ENCODE data around the gene MAG. TPM values are rescaled to one million over a fixed set of nuclear protein-coding genes. Genes with fewer than 3 reads are reported as not detected.

The MAG gene
- total RNA-seq, 1 experiment from 2014 or later, result 0.17 TPM

DNA sequence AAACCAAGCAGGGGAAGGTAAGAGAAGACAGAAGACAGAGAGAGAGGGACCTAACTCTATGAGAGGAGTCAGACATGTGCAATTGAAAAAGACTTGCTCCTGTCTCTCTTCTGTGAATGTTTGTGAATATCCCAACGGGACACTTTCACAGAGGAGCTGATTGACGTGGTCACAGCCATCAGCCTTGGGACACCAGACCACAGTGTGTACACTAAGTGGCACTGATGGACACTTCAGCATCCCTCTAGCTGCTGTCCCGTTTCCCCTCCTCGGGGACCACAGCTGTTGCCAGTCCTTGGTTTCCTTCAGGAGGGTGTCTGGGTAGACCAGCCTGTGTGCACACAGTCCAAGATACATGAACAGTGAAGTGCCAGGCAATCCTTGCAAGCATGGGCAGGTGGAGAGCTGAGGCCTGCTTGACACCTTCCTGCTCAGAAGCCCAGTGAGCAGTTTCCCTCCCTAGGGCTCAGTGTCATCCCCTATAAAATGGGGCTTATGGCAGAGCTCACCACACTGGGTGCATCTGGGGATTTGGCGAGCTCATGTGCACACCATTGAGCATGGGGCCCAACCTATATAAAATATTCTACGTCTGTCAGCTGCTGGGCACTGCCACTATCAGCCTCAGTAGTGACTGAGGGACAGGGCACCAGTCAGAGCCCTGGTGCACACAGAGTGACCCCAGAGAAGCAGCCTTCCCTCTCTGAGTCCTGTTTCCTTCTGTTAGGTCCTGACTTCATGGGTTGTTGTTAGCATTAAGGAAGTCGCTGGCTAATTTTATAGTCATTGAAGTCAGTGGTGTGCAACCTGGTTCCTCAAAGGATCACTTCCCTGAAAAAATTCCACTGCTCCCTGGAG, 27.5 kb upstream of the MAG start:
- Histone ChIP-seq H3K27me3 (ENCODE audit: insufficient read depth, low read length) (no peaks in the 10 kb centered on the region), H3K9me2 (ENCODE audit: insufficient read depth) (no peaks in the 10 kb centered on the region), H4K20me1 (ENCODE audit: insufficient read depth) (no peaks in the 10 kb centered on the region), H3K4me2 (ENCODE audit: low read length) (no peak overlapping the region), H3K4me3 (replicated peaks in 1 of 2; ENCODE audit: low read depth in 1 of 2, low read length in 2 of 2) (no peak overlapping the region), H3K9ac (ENCODE audit: low read length) (0 out of 2 replicates have a peak overlapping the region, but pooled peaks have one; percentile 1), H3K79me2 (ENCODE audit: insufficient read depth, low read length) (peaks cover 41% of the 10 kb centered on the region; the same call in 1 of the 2 replicates), H3K27ac (ENCODE audit: low read depth, low read length) (peak overlapping the region; percentile 93), H3K4me1 (ENCODE audit: control insufficient read depth in 1 of 2, insufficient read depth in 2 of 2, low read length in 2 of 2) (peaks cover 6 to 32% of the 10 kb centered on the region in 2 experiments; a peak in 2 of 4 replicates), H3K36me3 (ENCODE audit: control insufficient read depth in 1 of 2, insufficient read depth in 2 of 2, low read length in 2 of 2) (peaks cover 17 to 27% of the 10 kb centered on the region in 2 experiments; a peak in 3 of 4 replicates), H3K9me3 (ENCODE audit: control insufficient read depth in 1 of 2, insufficient read depth in 1 of 2, low read depth in 1 of 2, low read length in 2 of 2) (no peaks in the 10 kb centered on the region), H2AFZ (ENCODE audit: low read depth, low read length, poor library complexity, severe bottlenecking) (no peak overlapping the region)
- ChIA-PET POLR2A (no interaction called here), RAD21 (ENCODE audit: low non-redundant PET in 1 of 2, low total read pairs in 2 of 2, uncharacterized antibody in 2 of 2, unreplicated experiment in 2 of 2) (no interaction called here), CTCF (no interaction called here)
- 0 out of 2 replicates have a peak, but pooled peaks have one; percentile 9 for TF ChIP-seq JUND (IDR thresholded peaks at IDR 0.05)
- no peak for TF ChIP-seq ZFX (IDR thresholded peaks at IDR 0.05)
- BruUV-seq (replicated peaks), result no TSS peak
- DNase-seq (ENCODE audit: low read depth, low spot score), result no peak
- intact Hi-C loops (cut with micrococcal nuclease), result no loop called here
- ATAC-seq, result no peak

- no peaks in the 10 kb centered on the region for H3K9me2 ChIP-seq (ENCODE audit: insufficient read depth)
- RAD21 ChIA-PET (ENCODE audit: low non-redundant PET in 1 of 2, low total read pairs in 2 of 2, uncharacterized antibody in 2 of 2, unreplicated experiment in 2 of 2), result no interaction called here
- POLR2A ChIA-PET, result no interaction called here
- H3K4me2 ChIP-seq (ENCODE audit: low read length), result no peak overlapping the region; the same call in 1 of the 2 replicates
- DNase-seq (ENCODE audit: low read depth, low spot score) (no peak), ATAC-seq (no peak)
- H3K27me3 ChIP-seq (ENCODE audit: insufficient read depth, low read length), result no peaks in the 10 kb centered on the region
- BruUV-seq (replicated peaks), result no TSS peak
- peak overlapping the region; percentile 1; the same call in 1 of the 2 replicates for H3K9ac ChIP-seq (ENCODE audit: low read length)
- peak overlapping the region; percentile 93 for H3K27ac ChIP-seq (ENCODE audit: low read depth, low read length)
- CTCF ChIA-PET, result no interaction called here
- TF ChIP-seq SIN3A (IDR thresholded peaks at IDR 0.05; ENCODE audit: low read depth), result 0 out of 2 replicates have a peak, but pooled peaks have one; percentile 20
- no peak for TF ChIP-seq ELF1 (IDR thresholded peaks at IDR 0.05; ENCODE audit: borderline replicate concordance, low read depth)
- TF ChIP-seq EGR1 (IDR thresholded peaks at IDR 0.05; ENCODE audit: low read depth), result no peak
- TF ChIP-seq RAD21 (IDR thresholded peaks at IDR 0.05; ENCODE audit: low read depth), result no peak
- no peak for TF ChIP-seq TCF7L2 (IDR thresholded peaks at IDR 0.05; ENCODE audit: borderline replicate concordance, extremely low read depth, insufficient read depth, insufficient read length)
- TF ChIP-seq SP1 (IDR thresholded peaks at IDR 0.05; ENCODE audit: low read depth), result no peak
- peaks cover 41% of the 10 kb centered on the region; the same call in 1 of the 2 replicates for H3K79me2 ChIP-seq (ENCODE audit: insufficient read depth, low read length)
- no peaks in the 10 kb centered on the region for H4K20me1 ChIP-seq (ENCODE audit: insufficient read depth)
- H3K4me3 ChIP-seq (replicated peaks in 1 of 2; ENCODE audit: low read depth in 1 of 2, low read length in 2 of 2), result no peak overlapping the region
- intact Hi-C loops (cut with micrococcal nuclease), result no loop called here
- H3K9me3 ChIP-seq (ENCODE audit: control insufficient read depth in 1 of 2, insufficient read depth in 1 of 2, low read depth in 1 of 2, low read length in 2 of 2), result no peaks in the 10 kb centered on the region
- peaks cover 8 to 39% of the 10 kb centered on the region in 2 experiments; a peak in 3 of 4 replicates for H3K4me1 ChIP-seq (ENCODE audit: control insufficient read depth in 1 of 2, insufficient read depth in 2 of 2, low read length in 2 of 2)
- peaks cover 14 to 21% of the 10 kb centered on the region in 2 experiments; a peak in 3 of 4 replicates for H3K36me3 ChIP-seq (ENCODE audit: control insufficient read depth in 1 of 2, insufficient read depth in 2 of 2, low read length in 2 of 2)
- no peak overlapping the region for H2AFZ ChIP-seq (ENCODE audit: low read depth, low read length, poor library complexity, severe bottlenecking)
Measured at GRCh38 chr19:35265126-35265899, 26.6 kb upstream of the MAG start.

All from HCT116 (cell line).